HG02759 (cell line): ENCODE results near the gene HECW1.
"Not testable (repeated sequence)": the region's sequence is repeated elsewhere in the genome, so short reads cannot be mapped to it uniquely, and the experiment has no call there.

Experiments
- ATAC-seq: cut with Tn5 transposase; IDR thresholded peaks from one replicate; pipeline ENCODE4 v1.9.1; 2021; ENCODE audit warnings: mild to moderate bottlenecking, moderate library complexity; ENCODE audit not compliant: unreplicated experiment

The HECW1 gene

DNA sequence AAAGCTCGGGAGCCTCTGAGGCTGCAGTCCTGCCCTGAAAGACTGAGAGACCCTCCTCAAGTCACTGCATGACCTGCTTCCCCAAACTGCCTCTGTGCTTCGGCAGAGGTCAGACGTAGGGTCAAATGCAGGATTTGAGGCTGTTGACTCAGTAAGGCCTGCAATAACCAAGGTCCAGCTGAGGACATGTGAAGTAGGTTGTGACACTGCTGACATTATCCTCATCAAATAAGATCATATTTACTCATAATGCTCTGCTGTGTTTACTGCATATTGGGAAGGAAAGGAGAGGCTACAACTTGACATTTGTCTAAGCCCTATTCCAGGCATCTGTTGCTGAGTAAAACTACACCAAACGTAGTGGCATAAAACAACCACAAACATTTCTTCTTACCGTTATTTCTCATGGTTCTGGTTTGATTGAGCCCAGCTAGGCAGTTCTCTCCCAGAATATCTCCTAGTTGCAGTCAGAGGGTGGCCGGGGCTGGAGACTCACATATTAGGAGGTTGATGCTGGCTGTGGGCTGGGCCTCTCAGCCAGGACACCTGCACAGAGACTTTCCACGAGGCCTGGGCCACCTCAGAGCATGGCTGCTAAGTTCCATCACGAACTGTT, 348.4 kb downstream of the HECW1 start:
- no peak for ATAC-seq

DNA sequence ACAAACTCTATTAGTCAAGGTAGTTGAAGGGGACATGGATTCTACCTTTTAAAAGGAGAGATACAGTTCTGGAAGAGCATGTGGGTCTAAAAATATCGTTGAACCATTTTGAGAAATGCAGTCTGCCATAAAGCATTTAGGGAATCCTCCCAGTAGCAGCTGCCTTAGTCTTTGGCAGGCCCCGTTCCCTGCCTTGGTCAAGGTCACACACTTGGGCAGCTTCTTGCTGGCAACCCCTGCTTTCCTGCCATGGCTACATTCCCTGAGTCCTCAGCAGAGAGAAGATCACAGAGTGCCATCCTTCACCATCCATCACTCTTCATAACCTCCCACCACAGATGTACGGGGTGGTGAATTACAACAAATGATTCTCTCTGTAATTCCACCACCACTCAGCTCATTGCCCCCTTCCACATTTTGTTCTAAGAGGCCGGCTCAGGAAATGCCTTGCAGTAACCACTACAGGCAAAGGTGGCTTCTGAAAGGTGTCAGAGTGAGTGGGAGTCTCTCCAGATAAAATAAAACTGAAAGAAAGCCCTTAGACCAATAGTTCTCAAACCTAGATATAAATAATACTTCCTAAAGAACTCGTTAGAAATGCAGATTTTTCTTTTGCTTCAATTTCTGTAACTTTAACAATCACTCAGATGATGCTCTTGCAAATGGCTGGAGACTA, 349.0 kb downstream of the HECW1 start:
- no peak for ATAC-seq

DNA sequence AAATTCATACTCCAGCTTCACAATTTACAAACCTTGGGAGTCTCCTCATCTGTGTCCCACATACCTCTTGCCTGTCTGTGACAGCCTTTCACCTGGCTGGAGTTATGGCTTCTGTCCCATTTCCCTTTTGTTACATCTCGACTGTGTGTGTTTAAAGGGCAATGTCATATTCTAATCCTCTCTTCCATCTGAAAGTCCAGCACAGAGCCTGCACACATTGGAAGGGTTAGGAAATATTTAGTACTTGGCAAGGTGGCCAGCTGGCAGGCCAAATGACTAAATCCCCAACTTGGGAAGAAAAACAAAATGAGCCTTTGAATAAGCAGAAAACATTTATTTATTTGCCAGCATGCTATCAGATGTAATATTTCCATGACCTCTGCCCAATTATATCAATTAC, 350.4 kb downstream of the HECW1 start:
- no peak for ATAC-seq

DNA sequence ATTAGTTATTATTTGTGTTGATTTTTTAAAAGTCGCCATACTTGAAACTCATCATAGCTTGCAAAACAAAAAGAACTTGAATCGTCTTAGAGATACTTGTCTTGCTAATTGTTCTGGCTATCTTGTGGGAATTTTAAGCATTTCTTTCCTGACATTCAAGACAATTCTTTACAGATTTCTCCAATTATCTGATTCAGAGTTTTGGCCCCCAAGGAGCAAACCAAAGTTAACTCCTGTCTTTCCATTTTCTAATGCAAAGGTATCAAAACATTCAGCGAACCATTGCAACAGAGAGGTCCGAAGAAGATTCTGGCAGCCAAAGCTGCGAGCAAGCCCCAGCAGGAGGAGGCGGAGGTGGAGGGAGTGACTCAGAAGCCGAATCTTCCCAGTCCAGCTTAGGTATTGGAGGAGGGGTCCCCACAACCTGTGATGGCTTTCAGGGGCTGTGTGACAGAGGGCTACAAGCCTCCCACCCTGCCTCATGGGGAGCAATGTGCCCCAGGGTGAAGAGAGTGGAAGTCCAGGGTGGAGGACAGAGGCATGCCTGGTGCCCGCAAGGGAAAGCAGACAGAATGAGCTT, 351.0 kb downstream of the HECW1 start:
- ATAC-seq: no peak

DNA sequence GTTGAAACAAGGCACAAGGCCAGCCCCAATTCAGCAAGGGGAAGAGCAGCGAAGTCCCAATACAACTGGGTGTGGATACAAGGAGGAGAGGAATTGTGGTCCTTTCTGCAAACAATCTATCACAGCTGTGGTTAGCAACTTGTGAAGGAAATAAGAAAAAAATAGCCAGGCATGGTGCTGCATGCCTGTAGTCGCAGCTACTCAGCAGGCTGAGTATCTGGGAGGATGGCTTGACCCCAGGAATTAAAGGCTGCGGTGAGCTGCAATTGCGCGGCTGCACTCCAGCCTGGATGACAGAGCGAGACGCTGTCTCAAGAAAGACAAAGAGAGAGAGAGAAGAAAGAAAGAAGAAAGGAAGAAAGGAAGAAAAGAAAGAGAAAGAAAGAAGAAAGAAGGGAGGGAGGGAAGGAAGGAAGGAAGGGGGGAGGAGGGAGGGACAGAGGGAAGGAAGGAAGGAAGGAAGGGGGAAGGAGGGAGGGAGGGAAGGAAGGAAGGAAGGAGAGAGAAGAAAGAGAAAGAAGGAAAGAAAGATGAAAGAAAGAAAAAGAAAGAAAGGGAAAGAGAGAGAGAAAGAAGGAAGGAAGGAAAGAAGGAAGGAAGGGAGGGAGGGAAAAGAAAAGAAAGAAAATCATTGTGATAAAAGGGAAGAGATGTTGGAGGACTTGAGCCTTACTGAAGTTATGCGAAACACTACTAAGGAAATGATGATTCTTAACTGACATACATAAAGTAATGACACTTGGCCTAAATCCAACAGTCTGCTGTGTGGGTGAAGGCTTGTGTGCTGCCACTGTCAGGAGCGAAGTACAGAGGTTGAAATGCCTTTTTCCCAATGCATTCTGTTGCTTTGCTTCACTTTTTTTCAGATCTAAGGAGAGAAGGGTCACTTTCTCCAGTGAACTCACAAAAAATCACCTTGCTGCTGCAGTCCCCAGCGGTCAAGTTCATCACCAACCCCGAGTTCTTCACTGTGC, 353.4 kb downstream of the HECW1 start:
- ATAC-seq: no peak

DNA sequence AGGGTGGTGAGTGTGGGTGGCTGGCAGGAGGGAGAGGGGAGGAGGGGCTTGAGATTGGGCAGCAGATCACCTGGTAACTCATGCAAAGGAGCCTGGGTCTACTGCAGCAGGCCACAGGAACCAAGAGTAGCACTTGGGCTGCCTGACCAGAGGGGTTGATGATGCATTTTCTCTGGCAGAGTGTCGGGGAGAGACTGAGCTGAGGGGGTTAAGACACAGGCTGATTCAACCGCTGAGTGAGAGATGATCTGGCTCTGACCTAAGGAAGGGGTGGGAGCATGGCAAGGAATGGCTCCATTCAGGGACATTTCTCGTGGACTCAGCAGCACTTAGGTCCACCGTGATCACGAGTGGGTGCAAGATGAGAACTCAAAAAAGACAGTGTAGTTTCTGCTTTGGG, 355.0 kb downstream of the HECW1 start:
- ATAC-seq: no peak

DNA sequence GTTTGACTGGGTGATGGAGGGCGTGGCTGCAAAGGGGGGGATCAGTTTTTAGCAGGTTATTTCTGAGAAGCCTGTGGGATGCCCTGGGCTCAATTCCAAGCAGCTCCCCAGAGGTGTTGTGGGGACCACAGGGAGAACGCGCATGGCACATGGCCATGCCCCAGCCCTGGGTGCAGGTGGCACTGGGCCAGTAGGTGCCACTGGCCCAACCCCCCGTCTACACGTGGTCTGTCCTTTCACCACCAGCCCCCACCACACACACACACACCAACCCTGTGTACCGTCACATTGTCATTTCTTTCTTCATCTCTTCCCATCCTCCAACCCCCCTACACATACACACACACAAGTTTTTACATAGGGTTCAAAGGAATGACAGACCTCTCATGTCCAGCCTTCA, 355.4 kb downstream of the HECW1 start:
- ATAC-seq: no peak

DNA sequence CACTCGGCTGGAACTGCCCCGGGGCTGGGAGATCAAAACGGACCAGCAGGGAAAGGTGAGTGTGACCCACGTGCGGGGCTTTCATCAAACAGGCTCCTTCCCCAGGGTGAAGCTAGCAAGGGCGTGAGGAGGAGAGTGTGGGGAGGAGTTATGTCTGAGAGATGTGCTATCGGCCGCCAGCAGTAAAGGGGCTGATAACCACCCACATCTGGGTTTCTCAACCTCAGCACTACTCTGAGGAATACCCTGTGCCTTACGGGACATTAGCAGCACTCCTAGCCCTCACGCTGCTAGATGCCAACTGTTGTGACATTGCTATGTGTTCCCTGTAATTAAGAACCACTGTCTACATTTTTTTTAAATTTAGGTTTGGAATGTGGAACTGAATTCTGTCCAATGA, 356.6 kb downstream of the HECW1 start:
- ATAC-seq: no peak

DNA sequence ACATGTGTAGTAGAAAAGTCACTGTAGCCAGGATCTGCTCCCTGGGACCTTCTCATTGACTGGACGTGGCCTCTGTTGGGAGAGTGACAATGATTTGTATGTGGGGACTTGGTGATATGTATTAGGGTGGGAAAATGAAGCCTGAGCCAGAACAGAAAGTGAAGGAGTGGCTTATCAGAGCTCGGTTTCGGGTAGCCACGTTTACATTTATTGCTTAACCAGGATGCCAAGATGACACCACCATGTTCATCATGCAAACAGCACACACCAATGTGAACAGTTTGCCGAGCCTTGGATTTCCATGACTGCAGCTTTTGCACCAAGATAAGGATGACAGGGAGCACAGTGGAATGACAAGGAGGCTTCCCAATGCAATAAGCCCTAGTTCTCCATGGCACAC, 357.7 kb downstream of the HECW1 start:
- no peak for ATAC-seq

DNA sequence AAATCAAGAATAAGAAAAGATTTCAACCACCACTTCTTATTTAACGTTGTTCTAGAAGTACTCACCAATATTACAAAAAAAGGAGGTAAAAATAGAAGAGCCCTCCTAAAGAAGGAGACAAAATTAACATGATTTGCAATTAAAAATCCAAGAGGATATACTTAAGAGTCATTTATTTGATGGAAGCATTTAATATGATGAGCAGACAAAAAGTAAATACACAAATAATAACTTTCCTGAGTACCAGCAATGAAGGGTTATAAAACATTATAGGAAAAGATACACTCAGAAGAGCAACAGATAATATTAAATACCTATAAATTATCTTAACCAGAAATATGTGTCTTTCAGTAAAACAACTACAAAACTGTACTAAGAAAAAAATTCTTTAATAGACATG, 363.5 kb downstream of the HECW1 start:
- ATAC-seq: no peak

DNA sequence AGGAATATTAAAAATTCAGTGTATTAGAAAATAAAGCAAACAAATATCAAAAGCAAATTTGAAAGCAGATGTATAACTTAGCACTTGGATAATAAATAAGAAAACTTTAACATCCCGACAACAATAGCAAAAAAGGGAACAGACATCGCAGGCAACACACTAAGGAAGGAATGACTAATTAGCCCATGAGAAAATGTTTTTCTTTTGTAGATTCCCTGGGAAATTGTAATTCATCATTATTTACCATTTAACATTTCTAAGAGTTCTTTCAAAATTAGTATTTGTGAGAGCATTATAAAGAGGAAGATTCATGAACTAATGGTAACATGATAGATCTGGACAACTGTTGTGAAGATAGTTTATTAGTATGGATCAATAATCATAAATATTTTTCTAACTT, 364.4 kb downstream of the HECW1 start:
- ATAC-seq: no peak

DNA sequence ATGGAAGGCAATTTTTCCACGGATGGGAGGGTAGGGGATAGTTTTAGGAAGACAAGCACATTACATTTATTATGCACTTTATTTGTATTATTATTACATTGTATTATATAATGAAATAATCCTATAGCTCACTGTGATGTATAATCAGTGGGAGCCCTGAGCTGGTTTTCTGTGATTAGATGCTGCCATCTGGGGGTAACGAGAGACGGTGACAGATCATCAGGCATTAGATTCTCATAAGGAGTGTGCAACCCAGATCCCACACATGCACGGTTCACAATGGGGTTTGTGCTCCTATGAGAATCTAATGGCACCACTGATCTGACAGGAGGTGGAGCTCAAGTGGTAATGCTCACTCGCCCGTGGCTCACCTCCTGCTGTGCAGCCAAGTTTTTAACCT, 366.6 kb downstream of the HECW1 start:
- ATAC-seq: no peak

DNA sequence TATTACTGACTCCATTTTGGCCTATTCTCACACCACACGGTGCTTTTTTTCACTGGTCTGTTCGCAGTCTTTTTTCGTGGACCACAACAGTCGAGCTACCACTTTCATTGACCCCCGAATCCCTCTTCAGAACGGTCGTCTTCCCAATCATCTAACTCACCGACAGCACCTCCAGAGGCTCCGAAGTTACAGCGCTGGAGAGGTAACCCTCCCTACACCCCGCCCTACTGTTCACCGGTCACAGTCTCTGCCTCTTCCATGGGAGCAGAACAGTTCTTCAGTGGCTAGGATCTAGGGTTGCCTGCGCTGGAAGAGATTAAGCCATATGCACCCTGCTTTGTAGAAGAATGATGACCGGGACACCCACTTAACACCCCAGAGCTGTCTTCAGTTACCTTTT, 367.1 kb downstream of the HECW1 start:
- ATAC-seq: no peak

DNA sequence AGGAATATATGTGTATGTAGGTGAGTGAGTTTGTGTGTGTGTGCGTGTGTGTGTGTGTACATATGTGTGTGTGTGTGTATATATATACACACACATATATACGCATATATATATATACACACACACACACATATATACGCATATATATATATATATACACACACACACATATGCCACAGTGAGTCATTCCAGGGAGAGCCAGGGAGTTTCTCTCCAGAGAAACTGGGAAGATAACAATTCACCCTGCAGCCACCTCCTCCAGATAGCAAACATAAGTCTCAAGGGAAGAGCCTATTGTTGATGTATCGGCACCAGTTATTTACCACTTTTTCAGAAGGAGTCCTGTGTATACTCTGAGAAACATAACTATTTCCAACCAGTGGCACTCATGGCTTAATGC, 368.1 kb downstream of the HECW1 start:
- ATAC-seq: no peak

DNA sequence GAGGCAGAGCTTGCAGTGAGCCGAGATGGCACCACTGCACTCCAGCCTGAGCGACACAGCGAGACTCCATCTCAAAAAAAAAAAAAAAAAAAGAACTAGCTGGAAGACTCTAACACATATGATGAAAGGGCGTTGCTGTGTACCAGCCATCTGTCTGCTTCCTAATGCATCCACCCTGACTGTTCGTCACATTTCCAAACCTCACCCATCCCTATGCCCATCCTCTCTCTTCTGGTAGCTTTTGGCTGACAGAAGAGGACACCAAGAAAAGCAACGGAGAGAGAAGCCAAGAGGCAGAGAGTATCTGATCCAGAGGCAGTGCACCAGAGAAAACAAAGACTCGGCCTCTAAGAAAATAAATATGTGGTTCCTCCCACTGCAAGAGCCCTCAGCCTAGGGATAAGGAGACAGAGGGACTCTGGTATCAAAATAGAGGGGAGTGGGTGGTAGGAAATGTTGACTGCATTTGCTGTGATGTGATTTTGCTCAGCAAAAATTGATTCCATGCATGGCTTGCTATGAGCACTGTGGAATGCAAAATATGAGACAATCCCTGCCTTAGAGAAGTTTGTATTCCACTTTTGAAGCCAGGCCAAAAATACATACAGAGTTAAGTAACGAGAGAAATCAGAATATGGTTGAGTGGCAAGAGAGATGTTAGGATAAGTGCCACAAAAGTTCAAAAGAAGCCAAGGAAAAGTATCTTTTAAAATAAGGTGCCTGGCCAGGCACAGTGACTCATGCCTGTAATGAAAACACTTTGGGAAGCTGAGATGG, 369.6 kb downstream of the HECW1 start:
- no peak for ATAC-seq

DNA sequence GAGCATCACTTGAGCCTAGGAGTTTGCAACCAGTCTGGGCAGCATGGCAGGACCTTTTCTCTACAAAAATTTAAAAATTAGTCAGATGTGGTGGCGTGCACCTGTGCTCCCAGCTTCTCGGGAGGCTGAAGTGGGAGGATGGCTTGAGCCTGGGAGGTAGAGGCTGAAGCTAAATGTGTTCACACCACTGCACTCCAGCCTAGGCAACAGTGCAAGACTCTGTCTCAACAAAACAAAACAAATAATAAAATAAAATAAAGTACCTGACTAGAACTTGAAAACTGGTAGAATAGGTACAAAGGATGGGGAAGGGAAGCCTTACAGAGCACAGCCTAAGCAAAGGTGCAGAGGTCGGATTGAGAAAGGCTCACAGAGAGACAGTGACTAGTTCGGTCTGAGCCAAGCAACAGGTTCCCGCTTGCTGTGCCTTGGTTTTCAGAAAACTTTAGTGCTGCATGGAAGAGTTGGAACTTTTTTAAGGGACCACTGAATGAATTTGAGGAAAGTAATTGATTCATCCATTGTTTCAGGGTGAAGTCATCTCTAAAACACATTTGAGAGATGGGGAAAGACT, 370.3 kb downstream of the HECW1 start:
- ATAC-seq: no peak

DNA sequence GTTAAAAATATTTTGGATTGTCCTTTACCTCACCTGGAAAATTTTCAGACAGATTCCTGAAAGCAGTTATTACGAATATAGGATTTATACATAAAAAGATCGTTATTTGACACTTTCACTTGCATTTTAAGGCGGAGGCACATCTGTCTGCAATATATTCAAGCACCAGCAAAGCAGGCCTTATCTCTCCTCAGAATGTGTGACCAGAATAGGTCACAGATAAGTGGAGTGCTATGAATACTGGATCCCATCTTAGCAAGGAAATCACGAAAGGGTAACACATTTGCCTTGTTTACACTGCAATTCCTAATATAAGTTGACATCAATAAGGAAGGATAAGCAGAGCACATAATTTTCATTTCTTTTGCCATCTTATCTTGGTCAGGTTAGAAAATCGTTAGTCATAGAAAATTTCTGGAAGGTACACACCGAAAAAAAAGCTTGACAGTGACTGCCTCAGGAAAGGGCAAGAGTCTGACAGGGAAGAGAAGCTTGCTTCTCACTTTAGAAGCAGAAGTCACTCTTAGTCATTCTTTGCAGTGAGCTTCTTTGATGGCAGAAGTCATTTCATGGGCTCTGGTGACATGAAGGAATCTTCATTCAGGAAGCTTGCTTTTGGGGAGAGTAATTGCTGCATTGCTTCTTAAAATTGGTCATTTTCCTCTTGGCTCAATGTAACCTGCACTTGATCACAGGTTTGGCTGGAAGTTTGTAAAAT, 372.4 kb downstream of the HECW1 start:
- ATAC-seq: no peak

DNA sequence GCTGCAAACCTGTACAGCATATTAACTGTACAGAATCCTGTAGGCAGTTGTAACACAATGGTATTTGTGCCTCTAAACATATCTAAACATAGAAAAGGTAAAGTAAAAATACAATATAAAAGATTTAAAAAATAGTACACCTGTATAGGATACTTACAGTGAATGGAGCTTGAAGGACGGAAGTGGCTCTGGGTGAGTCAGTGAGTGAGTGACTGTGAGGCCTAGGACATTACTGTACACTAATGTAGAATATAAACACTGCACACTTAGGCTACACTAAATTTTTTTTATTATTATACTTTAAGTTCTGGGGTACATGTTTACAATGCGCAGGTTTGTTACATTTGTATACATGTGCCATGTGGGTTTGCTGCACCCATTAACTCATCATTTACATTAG, 373.1 kb downstream of the HECW1 start:
- ATAC-seq: no peak

DNA sequence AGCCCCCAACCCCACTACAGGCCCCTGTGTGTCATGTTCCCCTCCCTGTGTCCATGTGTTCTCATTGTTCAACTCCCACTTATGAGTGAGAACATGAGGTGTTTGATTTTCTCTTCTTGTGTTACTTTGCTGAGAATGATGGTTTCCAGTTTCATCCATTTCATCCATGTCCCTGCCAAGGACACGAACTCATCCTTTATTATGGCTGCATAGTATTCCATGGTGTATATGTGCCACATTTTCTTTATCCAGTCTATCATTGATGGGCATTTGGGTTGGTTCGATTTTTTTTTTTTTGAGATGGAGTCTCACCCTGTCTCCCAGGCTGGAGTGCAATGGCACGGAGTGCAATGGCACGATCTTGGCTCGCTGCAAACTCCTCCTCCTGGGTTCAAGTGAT, 373.6 kb downstream of the HECW1 start:
- not testable (repeated sequence) for ATAC-seq

DNA sequence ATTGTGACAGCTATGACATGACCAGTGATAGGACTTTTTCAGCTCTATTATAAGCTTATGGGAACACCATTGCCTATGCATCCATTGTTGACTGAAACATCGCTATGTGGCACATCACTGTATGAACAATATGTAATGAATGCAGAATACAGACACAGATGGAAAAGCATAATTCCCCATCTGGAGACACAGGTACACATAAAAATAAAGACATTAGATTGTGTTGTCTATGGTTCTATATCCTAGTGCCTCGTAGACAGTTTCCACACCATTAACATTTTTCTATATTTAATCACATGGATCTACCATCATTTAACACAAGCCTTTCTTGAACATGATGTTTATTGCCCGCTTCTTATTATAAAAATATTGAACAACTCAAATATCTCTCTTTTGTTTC, 374.2 kb downstream of the HECW1 start:
- no peak for ATAC-seq
